Dendritic cell treated with granulocyte-macrophage colony-stimulating factor and Interleukin-4, amounts not matched to agents 40 ng/mL and 50 ng/mL, for 4 days (primary cell): ENCODE measurements around the gene WIPF3.
"Not testable (repeated sequence)": the region's sequence is repeated elsewhere in the genome, so short reads cannot be mapped to it uniquely, and the experiment has no call there.

Experiments
- H3K27ac Mint-ChIP-seq: one replicate; pipeline ENCODE4 v1.8.0; 2022; ENCODE audit warnings: mild to moderate bottlenecking, mixed read lengths
- H3K27me3 Mint-ChIP-seq: one replicate; pipeline ENCODE4 v1.8.0; 2022; ENCODE audit warnings: mild to moderate bottlenecking, mixed read lengths
- H3K36me3 Mint-ChIP-seq: one replicate; pipeline ENCODE4 v1.8.0; 2022; ENCODE audit warnings: low read depth, mixed read lengths
- H3K4me1 Mint-ChIP-seq: one replicate; pipeline ENCODE4 v1.8.0; 2022; ENCODE audit warnings: low read depth, mixed read lengths
- H3K4me3 Mint-ChIP-seq: one replicate; pipeline ENCODE4 v1.8.0; 2022; ENCODE audit warnings: mild to moderate bottlenecking, moderate library complexity, mixed read lengths
- H3K9me3 Mint-ChIP-seq: one replicate; pipeline ENCODE4 v1.8.0; 2022; ENCODE audit warnings: mixed read lengths
- intact Hi-C: fragments of 100-400 bp; cut with micrococcal nuclease; formaldehyde crosslinking; loops from one replicate; pipeline ENCODE4 v1.15.0; 2022

Gene WIPF3

GRCh38 chr7:29956487-29956836 is 150.2 kb downstream of the WIPF3 start:
- Mint-ChIP-seq H3K9me3 (peaks cover 9% of the 10 kb centered on the region), H3K27ac (no peak overlapping the region), H3K4me3 (no peak overlapping the region), H3K36me3 (peaks cover 48% of the 10 kb centered on the region), H3K4me1 (peaks cover 28% of the 10 kb centered on the region), H3K27me3 (no peaks in the 10 kb centered on the region)
- intact Hi-C loops = no loop called here

- peaks cover 42% of the 10 kb centered on the region for H3K36me3 Mint-ChIP-seq
- H3K4me1 Mint-ChIP-seq = peaks cover 28% of the 10 kb centered on the region
- no peak overlapping the region for H3K27ac Mint-ChIP-seq
- H3K9me3 Mint-ChIP-seq = peaks cover 9% of the 10 kb centered on the region
- H3K4me3 Mint-ChIP-seq = no peak overlapping the region
- intact Hi-C loops = no loop called here
- no peaks in the 10 kb centered on the region for H3K27me3 Mint-ChIP-seq
Measured at GRCh38 chr7:29957521-29958310, 151.4 kb downstream of the WIPF3 start.

GRCh38 chr7:29958667-29959358 is 152.5 kb downstream of the WIPF3 start:
- peaks cover 42% of the 10 kb centered on the region for H3K36me3 Mint-ChIP-seq
- H3K4me3 Mint-ChIP-seq = no peak overlapping the region
- H3K4me1 Mint-ChIP-seq = peaks cover 22% of the 10 kb centered on the region
- H3K27me3 Mint-ChIP-seq = no peaks in the 10 kb centered on the region
- H3K9me3 Mint-ChIP-seq = peaks cover 9% of the 10 kb centered on the region
- intact Hi-C loops = no loop called here
- H3K27ac Mint-ChIP-seq = no peak overlapping the region

GRCh38 chr7:29961611-29962010 is 155.3 kb downstream of the WIPF3 start:
- H3K36me3 Mint-ChIP-seq = peaks cover 43% of the 10 kb centered on the region
- H3K27ac Mint-ChIP-seq, H3K27me3 Mint-ChIP-seq, H3K4me3 Mint-ChIP-seq, H3K4me1 Mint-ChIP-seq, H3K9me3 Mint-ChIP-seq, intact Hi-C loops: not testable (repeated sequence)

GRCh38 chr7:29962035-29962434 is 155.7 kb downstream of the WIPF3 start:
- intact Hi-C loops = no loop called here
- Mint-ChIP-seq H3K36me3 (peaks cover 47% of the 10 kb centered on the region), H3K27ac (no peak overlapping the region), H3K9me3 (peaks cover 9% of the 10 kb centered on the region), H3K27me3 (no peaks in the 10 kb centered on the region), H3K4me1 (no peaks in the 10 kb centered on the region), H3K4me3 (no peak overlapping the region)

- no peak overlapping the region for H3K4me3 Mint-ChIP-seq
Measured at GRCh38 chr7:29965030-29965429, 158.7 kb downstream of the WIPF3 start.

More at GRCh38 chr7:29965030-29965429, 158.7 kb downstream of the WIPF3 start:
- Mint-ChIP-seq H3K27ac (no peak overlapping the region), H3K27me3 (no peaks in the 10 kb centered on the region), H3K9me3 (peaks cover under 1% of the 10 kb centered on the region), H3K36me3 (peaks cover 52% of the 10 kb centered on the region), H3K4me1 (peaks cover 5% of the 10 kb centered on the region)
- intact Hi-C loops = no loop called here
